SU-DHL-6 (cell line): ENCODE results near the gene CA12.

Source experiments
- H2AFZ ChIP-seq: fragments of 200-600 bp; sonication (generic); 2 replicates; pipeline ENCODE4 v1.6.1; 2014; ENCODE audit warnings: low read depth, mild to moderate bottlenecking, moderate library complexity, mixed read lengths, antibody characterized with exemption, low read length; ENCODE audit not compliant: severe bottlenecking
- H3F3A ChIP-seq: fragments of 200-600 bp; shearing (Covaris generic); 2 replicates; pipeline ENCODE4 v1.6.0; 2016; ENCODE audit warnings: antibody characterized with exemption, mild to moderate bottlenecking; ENCODE audit not compliant: insufficient read depth
- H3K27ac ChIP-seq: fragments of 200-600 bp; sonication (generic); 2 replicates; pipeline ENCODE4 v1.5.1; 2016; ENCODE audit warnings: low read depth, mild to moderate bottlenecking, low read length, moderate library complexity, mixed read lengths
- H3K27me3 ChIP-seq: fragments of 200-600 bp; sonication (generic), shearing (Covaris generic); 2 replicates; pipeline ENCODE4 v1.6.0; 2014; ENCODE audit warnings: mild to moderate bottlenecking, low read length
- H3K36me3 ChIP-seq: fragments of 200-600 bp; sonication (generic); 2 replicates; pipeline ENCODE4 v1.6.1; 2014; ENCODE audit warnings: mild to moderate bottlenecking, low read length, mixed read lengths
- H3K4me2 ChIP-seq: fragments of 300-600, 200-600 bp; shearing (Covaris generic), sonication (generic); 2 replicates; pipeline ENCODE4 v1.6.0; 2014; ENCODE audit warnings: low read length, low read depth, mild to moderate bottlenecking; ENCODE audit not compliant: poor library complexity, severe bottlenecking
- H3K4me3 ChIP-seq: fragments of 200-600 bp; sonication (generic); 2 replicates; pipeline ENCODE4 v1.5.1; 2014; ENCODE audit warnings: antibody characterized with exemption, low read length, mild to moderate bottlenecking, mixed read lengths; ENCODE audit not compliant: insufficient read depth, poor library complexity, severe bottlenecking
- H3K79me2 ChIP-seq: fragments of 200-600 bp; sonication (generic); 2 replicates; pipeline ENCODE4 v1.6.1; 2014; ENCODE audit warnings: mild to moderate bottlenecking, low read length, moderate library complexity; ENCODE audit not compliant: insufficient read depth
- H3K9ac ChIP-seq: fragments of 200-600 bp; sonication (generic); 2 replicates; pipeline ENCODE4 v1.7.0; 2014; ENCODE audit warnings: mild to moderate bottlenecking, low read length
- H3K9me2 ChIP-seq: fragments of 200-600 bp; sonication (generic); replicated peaks from 2 replicates; pipeline ENCODE4 v1.6.1; 2014; ENCODE audit warnings: low read length; ENCODE audit not compliant: insufficient read depth
- H3K9me3 ChIP-seq: fragments of 200-600 bp; sonication (generic); 2 replicates; pipeline ENCODE4 v1.6.1; 2014; ENCODE audit warnings: low read length, mixed read lengths; ENCODE audit not compliant: insufficient read depth
- H4K20me1 ChIP-seq: fragments of 200-600 bp; sonication (generic); 2 replicates; pipeline ENCODE4 v1.6.1; 2014; ENCODE audit warnings: low read depth, mild to moderate bottlenecking, antibody characterized with exemption, low read length, moderate library complexity, mixed read lengths
- CTCF ChIP-seq: fragments of 200-600 bp; sonication (generic); IDR thresholded peaks from one replicate; pipeline ENCODE4 v1.5.1; 2017; ENCODE audit warnings: antibody characterized with exemption, mild to moderate bottlenecking, low read length, moderate library complexity; ENCODE audit not compliant: insufficient read depth, poor library complexity, severe bottlenecking
- EZH2phosphoT487 ChIP-seq: fragments of 200-600 bp; sonication (generic), shearing (Covaris generic); conservative IDR thresholded peaks from 2 replicates; pipeline ENCODE4 v1.6.1; 2018; ENCODE audit warnings: mild to moderate bottlenecking, antibody characterized with exemption, low read length, moderate library complexity, mixed read lengths

The CA12 gene

DNA sequence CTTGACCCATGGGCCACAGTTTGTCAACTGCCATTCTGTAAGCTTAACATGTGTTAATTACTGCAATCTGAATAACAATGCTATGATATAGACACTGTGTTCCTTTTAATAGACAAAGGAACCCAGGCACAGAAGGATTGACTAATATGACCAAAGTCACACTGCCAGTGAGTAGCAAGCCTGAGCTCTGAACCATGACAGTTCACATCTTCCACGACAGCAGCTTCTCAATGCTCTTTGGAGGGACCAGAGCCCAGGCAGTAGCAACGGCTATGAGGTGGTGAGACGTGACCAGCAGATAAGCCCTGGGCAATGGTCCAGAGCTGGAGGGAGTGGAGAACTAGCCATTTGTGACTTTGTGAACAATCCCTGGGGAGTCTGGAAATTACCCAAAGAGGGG lies 19.4 kb downstream of the CA12 start:
- H3K9me2 ChIP-seq, result no peaks in the 10 kb centered on the region
- no peaks in the 10 kb centered on the region for H3F3A ChIP-seq
- H4K20me1 ChIP-seq, result no peaks in the 10 kb centered on the region
- no peak overlapping the region for H2AFZ ChIP-seq
- H3K36me3 ChIP-seq, result no peaks in the 10 kb centered on the region
- no peak for TF ChIP-seq CTCF
- TF ChIP-seq EZH2phosphoT487, result no peak
- H3K27ac ChIP-seq, result no peak overlapping the region
- H3K9me3 ChIP-seq, result no peaks in the 10 kb centered on the region
- no peak overlapping the region for H3K4me3 ChIP-seq
- no peak overlapping the region for H3K9ac ChIP-seq
- no peaks in the 10 kb centered on the region for H3K79me2 ChIP-seq
- no peak overlapping the region for H3K4me2 ChIP-seq
- no peaks in the 10 kb centered on the region for H3K27me3 ChIP-seq

- H3K36me3 ChIP-seq, result no peaks in the 10 kb centered on the region
These were observed 21.5 kb downstream of the CA12 start for GRCh38 chr15:63360170-63360569.

GRCh38 chr15:63358241-63359029 lies 23.2 kb downstream of the CA12 start:
- Histone ChIP-seq H3K4me2 (no peak overlapping the region), H3F3A (no peaks in the 10 kb centered on the region), H3K79me2 (no peaks in the 10 kb centered on the region), H3K9me2 (no peaks in the 10 kb centered on the region), H3K27ac (no peak overlapping the region), H2AFZ (no peak overlapping the region), H3K27me3 (no peaks in the 10 kb centered on the region), H3K9me3 (no peaks in the 10 kb centered on the region), H3K9ac (no peak overlapping the region), H3K4me3 (no peak overlapping the region), H3K36me3 (no peaks in the 10 kb centered on the region), H4K20me1 (no peaks in the 10 kb centered on the region)
- no peak for TF ChIP-seq CTCF
- TF ChIP-seq EZH2phosphoT487, result no peak

More at GRCh38 chr15:63360170-63360569, 21.5 kb downstream of the CA12 start:
- H3K27me3 ChIP-seq, result no peaks in the 10 kb centered on the region
- H3F3A ChIP-seq, result no peaks in the 10 kb centered on the region
- H3K79me2 ChIP-seq, result no peaks in the 10 kb centered on the region
- H3K9me2 ChIP-seq, result no peaks in the 10 kb centered on the region
- no peaks in the 10 kb centered on the region for H3K9me3 ChIP-seq
- no peak overlapping the region for H3K4me3 ChIP-seq
- no peak overlapping the region for H2AFZ ChIP-seq
- H3K27ac ChIP-seq, result no peak overlapping the region
- H4K20me1 ChIP-seq, result no peaks in the 10 kb centered on the region
- TF ChIP-seq EZH2phosphoT487 (no peak), CTCF (no peak)
- no peak overlapping the region for H3K9ac ChIP-seq
- H3K4me2 ChIP-seq, result no peak overlapping the region
